Stimulated activated naive CD8-positive, alpha-beta T cell treated with anti-CD3 and anti-CD28 coated beads, Interleukin-15, Interleukin-2, amounts not matched to agents 100 ng/mL and 50 ng/mL, for 24 hours (primary cell): ENCODE data around the gene ARHGAP26.
A peak's percentile ranks its signal among the peaks of the same experiment; 100 is the strongest.

Experiments
- H3K27ac Mint-ChIP-seq: one replicate; pipeline ENCODE4 v1.8.0; 2021; ENCODE audit warnings: mild to moderate bottlenecking, mixed read lengths
- H3K27me3 Mint-ChIP-seq: one replicate; pipeline ENCODE4 v1.8.0; 2021; ENCODE audit warnings: mixed read lengths
- H3K36me3 Mint-ChIP-seq: one replicate; pipeline ENCODE4 v1.8.0; 2021; ENCODE audit warnings: low read depth, mixed read lengths
- H3K4me1 Mint-ChIP-seq: one replicate; pipeline ENCODE4 v1.8.0; 2021; ENCODE audit warnings: low read depth, mixed read lengths
- H3K4me3 Mint-ChIP-seq: one replicate; pipeline ENCODE4 v1.8.0; 2021; ENCODE audit warnings: mild to moderate bottlenecking, mixed read lengths
- H3K9me3 Mint-ChIP-seq: one replicate; pipeline ENCODE4 v1.8.0; 2021; ENCODE audit warnings: mixed read lengths

ARHGAP26 gene

GRCh38 chr5:142833517-142834449 lies 63.6 kb downstream of the ARHGAP26 start:
- Mint-ChIP-seq H3K27ac (no peak overlapping the region), H3K4me1 (peaks cover 57% of the 10 kb centered on the region), H3K9me3 (no peaks in the 10 kb centered on the region), H3K27me3 (no peaks in the 10 kb centered on the region), H3K4me3 (no peak overlapping the region), H3K36me3 (peaks cover 5% of the 10 kb centered on the region)

- Mint-ChIP-seq H3K4me1 (peaks cover 50% of the 10 kb centered on the region), H3K9me3 (no peaks in the 10 kb centered on the region), H3K27ac (no peak overlapping the region), H3K27me3 (no peaks in the 10 kb centered on the region), H3K4me3 (no peak overlapping the region), H3K36me3 (peaks cover 5% of the 10 kb centered on the region)
Observed at GRCh38 chr5:142834504-142834903, 64.3 kb downstream of the ARHGAP26 start.

- peaks cover 40% of the 10 kb centered on the region for H3K4me1 Mint-ChIP-seq
- no peak overlapping the region for H3K27ac Mint-ChIP-seq
- H3K27me3 Mint-ChIP-seq, result no peaks in the 10 kb centered on the region
- peaks cover 5% of the 10 kb centered on the region for H3K36me3 Mint-ChIP-seq
- no peak overlapping the region for H3K4me3 Mint-ChIP-seq
- no peaks in the 10 kb centered on the region for H3K9me3 Mint-ChIP-seq
Observed at GRCh38 chr5:142835540-142835939, 65.4 kb downstream of the ARHGAP26 start.

GRCh38 chr5:142836048-142836447 lies 65.9 kb downstream of the ARHGAP26 start:
- Mint-ChIP-seq H3K27me3 (no peaks in the 10 kb centered on the region), H3K4me1 (peaks cover 34% of the 10 kb centered on the region), H3K27ac (no peak overlapping the region), H3K9me3 (no peaks in the 10 kb centered on the region), H3K36me3 (peaks cover 5% of the 10 kb centered on the region), H3K4me3 (no peak overlapping the region)

- H3K4me3 Mint-ChIP-seq, result no peak overlapping the region
- no peaks in the 10 kb centered on the region for H3K27me3 Mint-ChIP-seq
- H3K9me3 Mint-ChIP-seq, result no peaks in the 10 kb centered on the region
- peaks cover 25% of the 10 kb centered on the region for H3K4me1 Mint-ChIP-seq
- peaks cover 5% of the 10 kb centered on the region for H3K36me3 Mint-ChIP-seq
- H3K27ac Mint-ChIP-seq, result no peak overlapping the region
Observed at GRCh38 chr5:142837081-142837725, 67.0 kb downstream of the ARHGAP26 start.

- H3K36me3 Mint-ChIP-seq, result no peaks in the 10 kb centered on the region
- no peaks in the 10 kb centered on the region for H3K27me3 Mint-ChIP-seq
- no peak overlapping the region for H3K4me3 Mint-ChIP-seq
- no peak overlapping the region for H3K27ac Mint-ChIP-seq
- no peaks in the 10 kb centered on the region for H3K9me3 Mint-ChIP-seq
- peaks cover 21% of the 10 kb centered on the region for H3K4me1 Mint-ChIP-seq
Observed at GRCh38 chr5:142838845-142839244, 68.7 kb downstream of the ARHGAP26 start.

- Mint-ChIP-seq H3K36me3 (no peaks in the 10 kb centered on the region), H3K9me3 (no peaks in the 10 kb centered on the region), H3K27me3 (no peaks in the 10 kb centered on the region), H3K4me3 (no peak overlapping the region), H3K4me1 (peaks cover 27% of the 10 kb centered on the region), H3K27ac (no peak overlapping the region)
Observed at GRCh38 chr5:142839711-142840346, 69.7 kb downstream of the ARHGAP26 start.

- Mint-ChIP-seq H3K27me3 (no peaks in the 10 kb centered on the region), H3K4me3 (no peak overlapping the region), H3K27ac (no peak overlapping the region), H3K36me3 (no peaks in the 10 kb centered on the region), H3K4me1 (peaks cover 30% of the 10 kb centered on the region), H3K9me3 (no peaks in the 10 kb centered on the region)
Observed at GRCh38 chr5:142840575-142840974, 70.4 kb downstream of the ARHGAP26 start.

- Mint-ChIP-seq H3K9me3 (no peaks in the 10 kb centered on the region), H3K27ac (no peak overlapping the region), H3K36me3 (no peaks in the 10 kb centered on the region), H3K4me3 (no peak overlapping the region), H3K4me1 (peaks cover 30% of the 10 kb centered on the region), H3K27me3 (no peaks in the 10 kb centered on the region)
Observed at GRCh38 chr5:142841511-142842265, 71.5 kb downstream of the ARHGAP26 start.

- peaks cover 32% of the 10 kb centered on the region for H3K4me1 Mint-ChIP-seq
- H3K27me3 Mint-ChIP-seq, result no peaks in the 10 kb centered on the region
- no peak overlapping the region for H3K4me3 Mint-ChIP-seq
- H3K36me3 Mint-ChIP-seq, result no peaks in the 10 kb centered on the region
- H3K9me3 Mint-ChIP-seq, result no peaks in the 10 kb centered on the region
- peak overlapping the region; percentile 28 for H3K27ac Mint-ChIP-seq
Observed at GRCh38 chr5:142842994-142843905, 73.1 kb downstream of the ARHGAP26 start.

GRCh38 chr5:142844866-142845265 lies 74.7 kb downstream of the ARHGAP26 start:
- Mint-ChIP-seq H3K9me3 (no peaks in the 10 kb centered on the region), H3K36me3 (no peaks in the 10 kb centered on the region), H3K4me1 (peaks cover 39% of the 10 kb centered on the region), H3K4me3 (peak overlapping the region; percentile 57), H3K27ac (peak overlapping the region; percentile 81), H3K27me3 (no peaks in the 10 kb centered on the region)

- Mint-ChIP-seq H3K36me3 (no peaks in the 10 kb centered on the region), H3K9me3 (no peaks in the 10 kb centered on the region), H3K27me3 (no peaks in the 10 kb centered on the region), H3K27ac (peak overlapping the region; percentile 81), H3K4me1 (peaks cover 42% of the 10 kb centered on the region), H3K4me3 (peak overlapping the region; percentile 57)
Observed at GRCh38 chr5:142845402-142845921, 75.3 kb downstream of the ARHGAP26 start.

GRCh38 chr5:142845954-142846398 lies 75.8 kb downstream of the ARHGAP26 start:
- no peaks in the 10 kb centered on the region for H3K27me3 Mint-ChIP-seq
- H3K9me3 Mint-ChIP-seq, result no peaks in the 10 kb centered on the region
- no peaks in the 10 kb centered on the region for H3K36me3 Mint-ChIP-seq
- H3K27ac Mint-ChIP-seq, result peak overlapping the region; percentile 81
- H3K4me3 Mint-ChIP-seq, result peak overlapping the region; percentile 57
- H3K4me1 Mint-ChIP-seq, result peaks cover 42% of the 10 kb centered on the region
